BE2C (cell line): ENCODE data around the gene C1QL4.

Experiments used
- DNase-seq: peaks from one replicate; pipeline ENCODE4 v3.0.0-alpha.2; 2020
- H3K27me3 ChIP-seq: fragments of 250-450 bp; sonication (Bioruptor Pico); 2 replicates; pipeline ENCODE4 v1.5.1; 2020; ENCODE audit warnings: mild to moderate bottlenecking
- H3K36me3 ChIP-seq: fragments of 250-450 bp; sonication (Bioruptor Pico); 2 replicates; pipeline ENCODE4 v1.5.1; 2020; ENCODE audit warnings: mild to moderate bottlenecking
- H3K4me1 ChIP-seq: fragments of 250-450 bp; sonication (Bioruptor Pico); 2 replicates; pipeline ENCODE4 v1.5.1; 2020
- H3K4me3 ChIP-seq: 2 replicates; pipeline ENCODE4 v1.5.1; 2011; ENCODE audit warnings: low read depth, low read length
- H3K9me3 ChIP-seq: fragments of 250-450 bp; sonication (Bioruptor Pico); 2 replicates; pipeline ENCODE4 v1.5.1; 2020
- TF ChIP-seq, protein P1 (sequence below): IDR thresholded peaks from 2 replicates; pipeline ENCODE4 v1.5.1; 2012; ENCODE audit warnings: mild to moderate bottlenecking, low read depth, low read length

Gene C1QL4

DNA sequence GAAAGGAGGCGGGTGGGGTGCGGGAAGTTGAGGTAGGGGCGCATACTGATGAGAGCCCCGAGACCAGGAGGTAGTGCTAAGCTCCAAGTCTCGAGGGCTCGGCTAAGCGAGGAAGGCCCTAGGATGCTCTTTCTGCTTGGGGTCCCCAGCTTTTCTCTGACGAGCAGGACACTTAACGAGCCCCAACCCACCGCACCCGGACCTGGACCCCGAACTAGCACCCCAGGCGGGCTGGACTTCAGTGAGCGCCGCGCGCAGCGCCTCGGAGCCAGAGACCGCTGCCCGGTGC is 4.7 kb upstream of the C1QL4 start:
- Histone ChIP-seq H3K27me3 (peaks cover 16% of the 10 kb centered on the region), H3K9me3 (no peaks in the 10 kb centered on the region), H3K4me1 (peaks cover 17% of the 10 kb centered on the region), H3K4me3 (peak overlapping the region; percentile 53), H3K36me3 (no peaks in the 10 kb centered on the region)
- TF ChIP-seq, protein P1, sequence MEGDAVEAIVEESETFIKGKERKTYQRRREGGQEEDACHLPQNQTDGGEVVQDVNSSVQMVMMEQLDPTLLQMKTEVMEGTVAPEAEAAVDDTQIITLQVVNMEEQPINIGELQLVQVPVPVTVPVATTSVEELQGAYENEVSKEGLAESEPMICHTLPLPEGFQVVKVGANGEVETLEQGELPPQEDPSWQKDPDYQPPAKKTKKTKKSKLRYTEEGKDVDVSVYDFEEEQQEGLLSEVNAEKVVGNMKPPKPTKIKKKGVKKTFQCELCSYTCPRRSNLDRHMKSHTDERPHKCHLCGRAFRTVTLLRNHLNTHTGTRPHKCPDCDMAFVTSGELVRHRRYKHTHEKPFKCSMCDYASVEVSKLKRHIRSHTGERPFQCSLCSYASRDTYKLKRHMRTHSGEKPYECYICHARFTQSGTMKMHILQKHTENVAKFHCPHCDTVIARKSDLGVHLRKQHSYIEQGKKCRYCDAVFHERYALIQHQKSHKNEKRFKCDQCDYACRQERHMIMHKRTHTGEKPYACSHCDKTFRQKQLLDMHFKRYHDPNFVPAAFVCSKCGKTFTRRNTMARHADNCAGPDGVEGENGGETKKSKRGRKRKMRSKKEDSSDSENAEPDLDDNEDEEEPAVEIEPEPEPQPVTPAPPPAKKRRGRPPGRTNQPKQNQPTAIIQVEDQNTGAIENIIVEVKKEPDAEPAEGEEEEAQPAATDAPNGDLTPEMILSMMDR = no peak
- no peak for DNase-seq

DNA sequence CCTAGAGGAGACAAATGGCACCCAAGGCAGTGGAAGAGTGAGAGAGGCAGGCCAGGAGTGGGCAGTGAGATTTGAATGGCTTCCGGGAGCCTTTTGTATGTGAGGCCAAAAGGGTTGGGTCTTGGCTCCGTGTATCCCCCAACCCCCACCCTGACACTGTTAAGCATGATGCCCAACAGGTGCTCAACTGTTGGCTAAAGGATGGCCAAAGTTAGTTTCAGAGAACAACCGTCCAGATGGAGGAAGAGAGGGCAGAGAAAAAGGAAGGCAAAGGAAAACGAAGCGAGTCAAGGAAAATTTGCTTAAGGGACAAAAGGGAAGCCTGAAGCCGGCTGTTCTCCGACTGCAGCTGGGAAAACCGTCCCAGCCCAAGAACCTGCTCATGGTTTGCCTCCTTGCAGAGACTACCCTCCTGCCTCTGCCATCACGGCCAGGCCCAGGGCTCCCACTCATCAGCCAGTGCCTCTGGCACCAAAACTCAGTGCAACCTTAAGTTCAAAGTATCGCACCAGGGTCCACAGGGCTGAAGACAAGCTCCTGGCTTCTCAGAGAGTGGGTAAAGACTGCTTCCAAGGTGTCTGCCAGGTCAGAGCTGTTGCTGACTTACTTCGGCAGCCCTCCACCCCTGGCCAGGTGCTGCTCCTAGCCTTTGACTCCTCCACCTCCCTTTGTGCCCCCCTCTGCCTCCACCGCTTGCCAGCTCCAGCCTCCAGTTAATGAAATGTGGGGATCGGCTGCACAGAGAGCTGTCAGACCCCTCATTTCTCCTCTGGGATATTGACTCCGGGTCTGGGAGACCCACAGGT is 4.2 kb upstream of the C1QL4 start:
- Histone ChIP-seq H3K4me3 (no peak overlapping the region), H3K9me3 (no peaks in the 10 kb centered on the region), H3K27me3 (peaks cover 12% of the 10 kb centered on the region), H3K36me3 (no peaks in the 10 kb centered on the region), H3K4me1 (peaks cover 17% of the 10 kb centered on the region)
- DNase-seq = no peak
- TF ChIP-seq, protein P1 = no peak

DNA sequence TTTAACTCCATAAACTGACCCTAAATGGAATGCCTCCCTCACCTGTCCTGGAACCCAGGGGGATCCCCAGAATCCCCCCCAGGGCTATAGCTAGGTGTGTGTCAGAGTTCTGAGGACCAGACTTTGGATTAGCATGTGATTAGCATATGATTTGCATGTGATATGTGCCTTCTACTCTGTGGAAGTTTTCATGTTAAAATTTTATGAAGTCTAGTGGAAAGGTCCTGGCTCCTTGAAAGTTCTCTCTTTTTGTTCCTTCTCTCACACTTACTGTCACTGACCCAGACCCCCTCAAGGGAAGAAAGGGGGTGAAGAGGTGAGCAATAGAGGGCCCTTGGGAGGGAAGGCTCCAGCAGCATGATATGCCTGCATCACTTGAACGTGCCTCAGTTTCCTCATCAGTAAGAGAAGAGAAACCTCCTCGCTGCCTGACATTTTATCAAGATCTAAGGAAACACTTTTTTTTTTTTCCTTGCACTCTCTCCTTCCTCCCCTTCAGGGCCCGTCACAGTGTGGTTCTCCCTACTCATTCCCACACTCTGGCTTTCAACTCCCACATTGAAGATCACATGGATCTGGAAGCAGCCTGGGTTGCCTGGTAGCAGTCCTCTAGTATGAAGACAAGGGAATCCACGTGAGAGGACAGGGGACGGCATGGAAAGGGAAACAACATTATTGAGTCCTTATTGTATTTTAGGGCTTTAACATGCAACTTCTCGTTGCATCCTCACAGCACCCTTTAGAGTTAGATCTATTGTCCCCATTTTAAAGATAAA is 3.3 kb upstream of the C1QL4 start:
- Histone ChIP-seq H3K9me3 (no peaks in the 10 kb centered on the region), H3K4me1 (peaks cover 14% of the 10 kb centered on the region), H3K27me3 (peaks cover 5% of the 10 kb centered on the region; the same call in 1 of the 2 replicates), H3K36me3 (no peaks in the 10 kb centered on the region), H3K4me3 (no peak overlapping the region)
- DNase-seq = no peak
- TF ChIP-seq, protein P1 = no peak

DNA sequence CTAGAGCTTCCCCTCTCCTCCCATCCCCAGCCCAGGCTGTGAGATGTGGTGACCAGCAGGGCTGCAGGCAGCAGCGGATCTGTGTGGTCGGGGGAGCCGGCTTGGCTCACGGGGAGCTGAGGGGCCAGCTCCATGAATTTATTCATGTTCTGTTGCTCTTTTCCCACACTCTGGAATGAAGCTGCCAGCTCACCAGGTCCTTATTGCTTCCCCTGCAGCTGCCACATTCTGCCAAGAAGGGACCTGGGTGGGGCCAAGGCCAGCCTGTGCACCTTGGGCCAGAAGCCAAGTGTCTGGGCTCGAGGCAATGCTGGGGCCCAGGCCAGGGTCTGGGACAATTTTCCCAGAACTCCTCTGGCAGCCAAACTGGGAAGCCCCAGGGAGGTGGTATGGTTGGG is 2.5 kb upstream of the C1QL4 start:
- Histone ChIP-seq H3K36me3 (no peaks in the 10 kb centered on the region), H3K27me3 (peaks cover 5% of the 10 kb centered on the region; the same call in 1 of the 2 replicates), H3K4me1 (peaks cover 14% of the 10 kb centered on the region), H3K9me3 (no peaks in the 10 kb centered on the region), H3K4me3 (no peak overlapping the region)
- no peak for DNase-seq
- TF ChIP-seq, protein P1 = no peak

DNA sequence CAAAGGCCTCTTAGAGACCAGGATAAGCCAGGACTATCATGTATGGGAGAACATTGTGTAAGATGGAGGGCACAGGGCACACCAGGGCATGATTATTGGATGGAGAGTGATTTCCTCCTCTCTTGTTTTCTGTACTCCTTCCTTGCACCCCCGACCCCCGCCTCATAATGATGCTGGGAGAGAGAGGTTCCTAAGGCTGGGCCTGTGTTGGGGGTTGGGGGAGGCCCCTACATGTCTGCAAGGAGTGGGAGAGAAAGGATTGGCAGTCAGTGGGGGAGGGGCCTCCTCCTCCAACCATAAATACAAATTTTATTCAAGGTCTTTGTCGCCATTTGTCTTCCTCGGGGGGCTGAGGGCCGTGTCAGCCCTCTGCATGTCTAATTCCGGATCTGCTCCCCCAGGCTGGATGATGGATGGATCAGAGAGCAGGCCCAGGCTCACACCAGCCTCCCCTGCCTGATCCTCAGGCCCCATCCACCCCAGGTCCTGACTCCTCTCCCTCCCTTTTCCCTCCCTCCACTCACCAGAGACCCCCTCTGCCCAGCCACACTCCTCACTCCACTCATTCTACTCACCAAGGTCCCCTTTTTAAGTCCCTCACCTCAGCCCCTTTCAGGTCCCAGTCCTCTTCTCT is 2.0 kb upstream of the C1QL4 start:
- TF ChIP-seq, protein P1 = no peak
- Histone ChIP-seq H3K36me3 (no peaks in the 10 kb centered on the region), H3K4me1 (peaks cover 14% of the 10 kb centered on the region), H3K4me3 (no peak overlapping the region), H3K27me3 (peaks cover 5% of the 10 kb centered on the region; the same call in 1 of the 2 replicates), H3K9me3 (no peaks in the 10 kb centered on the region)
- DNase-seq = no peak
